Activated CD8-positive, alpha-beta T cell treated with anti-CD3 and anti-CD28 coated beads for 36 hours (primary cell): Measurements from ENCODE around the gene EPHA1. TPM values are rescaled to one million over a fixed set of nuclear protein-coding genes. Genes with fewer than 3 reads are reported as not detected.

Source experiments
- ATAC-seq: fragments of 200-7000 bp; cut with Tn5 transposase; one replicate; pipeline ENCODE4 v1.10.0; 2021; ENCODE audit warnings: mild to moderate bottlenecking, moderate library complexity
- CTCF ChIA-PET: fragments of 350-600 bp; sonication (Branson Sonifier 250); formaldehyde crosslinking; loops from one replicate; lab custom pipeline; 2021; ENCODE audit warnings: antibody characterized with exemption; lab: Charles Lee
- POLR2A ChIA-PET: fragments of 350-600 bp; sonication (Branson Sonifier 250); formaldehyde crosslinking; loops from one replicate; lab custom pipeline; 2021; ENCODE audit warnings: antibody characterized with exemption; lab: Charles Lee
- DNase-seq: peaks from one replicate; pipeline ENCODE4 v3.0.0-alpha.2; 2020
- H3K27ac Mint-ChIP-seq: one replicate; pipeline ENCODE4 v1.8.0; 2021; ENCODE audit warnings: mild to moderate bottlenecking, mixed read lengths
- H3K27me3 Mint-ChIP-seq: one replicate; pipeline ENCODE4 v1.8.0; 2021; ENCODE audit warnings: mixed read lengths
- H3K36me3 Mint-ChIP-seq: one replicate; pipeline ENCODE4 v1.8.0; 2021; ENCODE audit warnings: low read depth, mixed read lengths
- H3K4me1 Mint-ChIP-seq: one replicate; pipeline ENCODE4 v1.8.0; 2021; ENCODE audit warnings: low read depth, mixed read lengths
- H3K4me3 Mint-ChIP-seq: one replicate; pipeline ENCODE4 v1.8.0; 2021; ENCODE audit warnings: mild to moderate bottlenecking, moderate library complexity, mixed read lengths
- H3K9me3 Mint-ChIP-seq: one replicate; pipeline ENCODE4 v1.8.0; 2021; ENCODE audit warnings: mixed read lengths
- intact Hi-C: fragments of 100-400 bp; cut with micrococcal nuclease; formaldehyde crosslinking; loops from one replicate; pipeline ENCODE4 v1.10.0; 2022
- total RNA-seq, 2 experiments: library from RNA; stranded (reverse); gene quantifications; one replicate each; pipeline ENCODE4 v1.2.3, GENCODE V29; 2021
- TF ChIP-seq, protein P1 (sequence below): fragments of 200-600 bp; IDR thresholded peaks from one replicate; pipeline ENCODE4 v1.8.0; 2022; ENCODE audit warnings: antibody characterized with exemption, mild to moderate bottlenecking

The EPHA1 gene
- total RNA-seq, 2 experiments from 2014 or later: 2.4 to 2.8 TPM

- Mint-ChIP-seq H3K9me3 (no peaks in the 10 kb centered on the region), H3K4me3 (no peak overlapping the region), H3K4me1 (peaks cover 55% of the 10 kb centered on the region), H3K27me3 (no peaks in the 10 kb centered on the region), H3K36me3 (no peaks in the 10 kb centered on the region), H3K27ac (peak overlapping the region; percentile 79)
- ChIA-PET POLR2A (interaction anchor here (0.8 to 1.5 kb wide), 2 partner anchors 10 to 17 kb away, joined by 3 read pairs; no protein-coding TSS in a partner anchor), CTCF (interaction anchor here (0.7 to 2.2 kb wide), 18 partner anchors 8 to 132 kb away, joined by 3 to 9 read pairs (median 4); partner anchors contain the start of gene FAM131B)
- TF ChIP-seq, protein P1, sequence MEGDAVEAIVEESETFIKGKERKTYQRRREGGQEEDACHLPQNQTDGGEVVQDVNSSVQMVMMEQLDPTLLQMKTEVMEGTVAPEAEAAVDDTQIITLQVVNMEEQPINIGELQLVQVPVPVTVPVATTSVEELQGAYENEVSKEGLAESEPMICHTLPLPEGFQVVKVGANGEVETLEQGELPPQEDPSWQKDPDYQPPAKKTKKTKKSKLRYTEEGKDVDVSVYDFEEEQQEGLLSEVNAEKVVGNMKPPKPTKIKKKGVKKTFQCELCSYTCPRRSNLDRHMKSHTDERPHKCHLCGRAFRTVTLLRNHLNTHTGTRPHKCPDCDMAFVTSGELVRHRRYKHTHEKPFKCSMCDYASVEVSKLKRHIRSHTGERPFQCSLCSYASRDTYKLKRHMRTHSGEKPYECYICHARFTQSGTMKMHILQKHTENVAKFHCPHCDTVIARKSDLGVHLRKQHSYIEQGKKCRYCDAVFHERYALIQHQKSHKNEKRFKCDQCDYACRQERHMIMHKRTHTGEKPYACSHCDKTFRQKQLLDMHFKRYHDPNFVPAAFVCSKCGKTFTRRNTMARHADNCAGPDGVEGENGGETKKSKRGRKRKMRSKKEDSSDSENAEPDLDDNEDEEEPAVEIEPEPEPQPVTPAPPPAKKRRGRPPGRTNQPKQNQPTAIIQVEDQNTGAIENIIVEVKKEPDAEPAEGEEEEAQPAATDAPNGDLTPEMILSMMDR: no peak
- DNase-seq: peak; percentile 82
- peak; percentile 60 for ATAC-seq
- intact Hi-C loops: loop anchor here (5.0 kb wide), 1 partner anchor 35 kb away; the partner anchor contains the start of gene EPHA1
Measured at GRCh38 chr7:143372070-143372469, 36.6 kb downstream of the EPHA1 start.

GRCh38 chr7:143369678-143370651 is 38.7 kb downstream of the EPHA1 start:
- Mint-ChIP-seq H3K27ac (no peak overlapping the region), H3K27me3 (peaks cover 3% of the 10 kb centered on the region), H3K36me3 (no peaks in the 10 kb centered on the region), H3K4me1 (peaks cover 36% of the 10 kb centered on the region), H3K4me3 (no peak overlapping the region), H3K9me3 (no peaks in the 10 kb centered on the region)
- ATAC-seq (no peak), DNase-seq (peak; percentile 46)
- ChIA-PET POLR2A (interaction anchor here (0.9 kb wide), 1 partner anchor 10 kb away, joined by 3 read pairs; no protein-coding TSS in a partner anchor), CTCF (interaction anchor here (0.8 to 2.4 kb wide), 10 partner anchors 10 to 489 kb away, joined by 3 to 18 read pairs (median 3); no protein-coding TSS in a partner anchor)
- intact Hi-C loops: loop anchor here (5.0 kb wide), 1 partner anchor 37 kb away; the partner anchor contains the start of gene EPHA1
- TF ChIP-seq, protein P1: no peak

DNA sequence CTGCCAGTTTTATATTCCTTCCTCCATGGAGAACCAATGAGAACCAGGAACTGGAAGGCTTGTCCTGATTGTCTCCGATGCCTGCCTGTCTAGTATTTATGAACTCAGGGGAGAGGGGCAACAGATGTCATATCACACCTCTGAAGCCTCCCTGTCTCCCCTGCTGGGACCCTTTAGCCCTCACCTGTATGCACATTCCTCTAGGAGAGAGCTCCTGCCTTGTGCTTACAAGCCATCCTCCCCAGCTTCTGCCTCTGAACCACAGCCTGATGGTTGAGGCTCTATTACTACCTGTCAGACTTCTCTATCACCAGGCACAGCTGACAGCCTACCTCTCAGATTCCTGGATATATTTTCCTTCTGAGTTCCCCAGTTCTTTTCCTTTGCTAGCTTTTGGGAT is 40.3 kb downstream of the EPHA1 start:
- POLR2A ChIA-PET: no interaction called here
- no peak for ATAC-seq
- H3K27ac Mint-ChIP-seq: no peak overlapping the region

DNA sequence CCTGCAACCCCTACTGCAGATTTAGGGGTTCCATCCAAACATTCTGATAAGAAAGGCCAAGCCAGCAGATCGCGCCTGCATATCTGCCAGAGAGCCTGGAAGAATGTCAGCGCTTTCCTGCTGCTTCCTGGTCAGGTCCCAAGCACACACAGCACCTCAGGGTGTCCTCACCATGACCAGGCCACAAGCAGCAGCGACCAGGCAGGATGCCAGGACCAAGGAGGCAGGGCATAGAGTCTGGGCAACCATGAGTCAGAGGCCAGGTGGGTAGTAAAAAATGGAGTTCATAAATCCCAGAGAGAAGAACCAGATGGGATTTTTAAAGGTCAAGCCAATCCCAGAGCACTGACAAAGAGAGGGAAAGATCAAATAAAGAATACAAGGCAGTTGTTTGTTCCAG is 40.7 kb downstream of the EPHA1 start:
- no peak overlapping the region for H3K27ac Mint-ChIP-seq
- H3K9me3 Mint-ChIP-seq: no peaks in the 10 kb centered on the region
- ChIA-PET POLR2A (no interaction called here), CTCF (interaction anchor here (1.2 to 2.4 kb wide), 2 partner anchors 12 to 67 kb away, joined by 3 to 18 read pairs; no protein-coding TSS in a partner anchor)
- no peak overlapping the region for H3K4me3 Mint-ChIP-seq
- H3K36me3 Mint-ChIP-seq: no peaks in the 10 kb centered on the region
- TF ChIP-seq, protein P1: no peak
- DNase-seq (no peak), ATAC-seq (no peak)
- intact Hi-C loops: no loop called here
- H3K27me3 Mint-ChIP-seq: peaks cover 17% of the 10 kb centered on the region
- peaks cover 17% of the 10 kb centered on the region for H3K4me1 Mint-ChIP-seq

More for the DNA sequence above, 40.3 kb downstream of the EPHA1 start:
- TF ChIP-seq, protein P1: no peak
- Mint-ChIP-seq H3K4me1 (peaks cover 20% of the 10 kb centered on the region), H3K36me3 (no peaks in the 10 kb centered on the region), H3K27me3 (peaks cover 13% of the 10 kb centered on the region), H3K9me3 (no peaks in the 10 kb centered on the region), H3K4me3 (no peak overlapping the region)
- intact Hi-C loops: no loop called here
- DNase-seq: no peak
- CTCF ChIA-PET: interaction anchor here (1.1 to 2.4 kb wide), 4 partner anchors 11 to 128 kb away, joined by 3 to 18 read pairs (median 6); no protein-coding TSS in a partner anchor
